ENCODE data around the gene RAD51B.

Gene RAD51B

GRCh38 chr14:68548194-68549076 lies 728.9 kb downstream of the RAD51B start:
- Histone ChIP-seq H3K36me3 (ENCODE audit: control insufficient read depth in 2 of 2, insufficient read depth in 1 of 2, low read length in 2 of 2) (no peaks in the 10 kb centered on the region), H3K9me3 (ENCODE audit: control insufficient read depth, insufficient read depth, low read depth, low read length) (no peaks in the 10 kb centered on the region), H3K4me1 (ENCODE audit: control insufficient read depth, insufficient read depth, low read length) (peaks cover 15% of the 10 kb centered on the region), H3K4me3 (ENCODE audit: low read depth, low read length) (no peak overlapping the region), H3K27ac (ENCODE audit: extremely low read depth, low read depth, low read length) (peak overlapping the region; percentile 70)
- ChIA-PET POLR2A (interaction anchor here (0.5 to 0.7 kb wide), 3 partner anchors 8 to 244 kb away, joined by 3 to 9 read pairs (median 8); partner anchors contain the start of gene ZFP36L1), CTCF (no interaction called here)
- TF ChIP-seq ZBTB26 (tag by site-specific recombination; optimal IDR thresholded peaks at IDR 0.05) (peak; percentile 28), ZNF148 (tag by site-specific recombination; IDR thresholded peaks at IDR 0.05; ENCODE audit: borderline replicate concordance) (no peak), ZNF473 (tag by site-specific recombination; IDR thresholded peaks at IDR 0.05) (no peak), REST (tag by site-specific recombination; IDR thresholded peaks at IDR 0.05) (no peak; the same call in 1 of the 2 replicates), ZNF335 (tag by site-specific recombination; conservative IDR thresholded peaks at IDR 0.05) (0 out of 2 replicates have a peak, but pooled peaks have one; percentile 31), KLF7 (tag by site-specific recombination; IDR thresholded peaks at IDR 0.05; ENCODE audit: borderline replicate concordance) (peak; percentile 41; the same call in 1 of the 2 replicates), ZNF660 (tag by site-specific recombination; IDR thresholded peaks at IDR 0.05) (no peak), ZNF341 (tag by site-specific recombination; IDR thresholded peaks at IDR 0.05; ENCODE audit: low read depth) (peak; percentile 97), ZSCAN30 (tag by site-specific recombination; IDR thresholded peaks at IDR 0.05) (0 out of 2 replicates have a peak, but pooled peaks have one; percentile 56), ZNF791 (tag by site-specific recombination; IDR thresholded peaks at IDR 0.05) (no peak), SCRT1 (tag by site-specific recombination; IDR thresholded peaks at IDR 0.05; ENCODE audit: borderline replicate concordance) (peak; percentile 50; the same call in 1 of the 2 replicates), ZNF23 (tag by site-specific recombination; IDR thresholded peaks at IDR 0.05; ENCODE audit: borderline replicate concordance) (no peak), SCRT2 (tag by site-specific recombination; IDR thresholded peaks at IDR 0.05) (peak; percentile 44; the same call in 1 of the 2 replicates), ZNF239 (tag by site-specific recombination; IDR thresholded peaks at IDR 0.05) (no peak), SALL2 (tag by site-specific recombination; IDR thresholded peaks at IDR 0.05; ENCODE audit: borderline replicate concordance) (no peak), KLF1 (tag by site-specific recombination; IDR thresholded peaks at IDR 0.05) (peak; percentile 90), CTCF (tag by site-specific recombination; IDR thresholded peaks at IDR 0.05) (no peak), MYNN (tag by site-specific recombination; IDR thresholded peaks at IDR 0.05; ENCODE audit: borderline replicate concordance) (no peak), ZXDB (tag by site-specific recombination; IDR thresholded peaks at IDR 0.05) (peak; percentile 72; the same call in 1 of the 2 replicates), ZNF626 (tag by site-specific recombination; IDR thresholded peaks at IDR 0.05) (no peak), PRDM10 (tag by site-specific recombination; IDR thresholded peaks at IDR 0.05) (peak; percentile 20; the same call in 1 of the 2 replicates), ZNF704 (tag by site-specific recombination; IDR thresholded peaks at IDR 0.05) (no peak)

All from HEK293 (cell line).